Measurements from ENCODE around the gene DICER1. TPM values are rescaled to one million over a fixed set of nuclear protein-coding genes. Genes with fewer than 3 reads are reported as not detected.

DICER1 gene, protein sequence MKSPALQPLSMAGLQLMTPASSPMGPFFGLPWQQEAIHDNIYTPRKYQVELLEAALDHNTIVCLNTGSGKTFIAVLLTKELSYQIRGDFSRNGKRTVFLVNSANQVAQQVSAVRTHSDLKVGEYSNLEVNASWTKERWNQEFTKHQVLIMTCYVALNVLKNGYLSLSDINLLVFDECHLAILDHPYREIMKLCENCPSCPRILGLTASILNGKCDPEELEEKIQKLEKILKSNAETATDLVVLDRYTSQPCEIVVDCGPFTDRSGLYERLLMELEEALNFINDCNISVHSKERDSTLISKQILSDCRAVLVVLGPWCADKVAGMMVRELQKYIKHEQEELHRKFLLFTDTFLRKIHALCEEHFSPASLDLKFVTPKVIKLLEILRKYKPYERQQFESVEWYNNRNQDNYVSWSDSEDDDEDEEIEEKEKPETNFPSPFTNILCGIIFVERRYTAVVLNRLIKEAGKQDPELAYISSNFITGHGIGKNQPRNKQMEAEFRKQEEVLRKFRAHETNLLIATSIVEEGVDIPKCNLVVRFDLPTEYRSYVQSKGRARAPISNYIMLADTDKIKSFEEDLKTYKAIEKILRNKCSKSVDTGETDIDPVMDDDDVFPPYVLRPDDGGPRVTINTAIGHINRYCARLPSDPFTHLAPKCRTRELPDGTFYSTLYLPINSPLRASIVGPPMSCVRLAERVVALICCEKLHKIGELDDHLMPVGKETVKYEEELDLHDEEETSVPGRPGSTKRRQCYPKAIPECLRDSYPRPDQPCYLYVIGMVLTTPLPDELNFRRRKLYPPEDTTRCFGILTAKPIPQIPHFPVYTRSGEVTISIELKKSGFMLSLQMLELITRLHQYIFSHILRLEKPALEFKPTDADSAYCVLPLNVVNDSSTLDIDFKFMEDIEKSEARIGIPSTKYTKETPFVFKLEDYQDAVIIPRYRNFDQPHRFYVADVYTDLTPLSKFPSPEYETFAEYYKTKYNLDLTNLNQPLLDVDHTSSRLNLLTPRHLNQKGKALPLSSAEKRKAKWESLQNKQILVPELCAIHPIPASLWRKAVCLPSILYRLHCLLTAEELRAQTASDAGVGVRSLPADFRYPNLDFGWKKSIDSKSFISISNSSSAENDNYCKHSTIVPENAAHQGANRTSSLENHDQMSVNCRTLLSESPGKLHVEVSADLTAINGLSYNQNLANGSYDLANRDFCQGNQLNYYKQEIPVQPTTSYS (N-terminal part only)
- 20.2 and 38.2 TPM in 2 replicates for total RNA-seq

DNA sequence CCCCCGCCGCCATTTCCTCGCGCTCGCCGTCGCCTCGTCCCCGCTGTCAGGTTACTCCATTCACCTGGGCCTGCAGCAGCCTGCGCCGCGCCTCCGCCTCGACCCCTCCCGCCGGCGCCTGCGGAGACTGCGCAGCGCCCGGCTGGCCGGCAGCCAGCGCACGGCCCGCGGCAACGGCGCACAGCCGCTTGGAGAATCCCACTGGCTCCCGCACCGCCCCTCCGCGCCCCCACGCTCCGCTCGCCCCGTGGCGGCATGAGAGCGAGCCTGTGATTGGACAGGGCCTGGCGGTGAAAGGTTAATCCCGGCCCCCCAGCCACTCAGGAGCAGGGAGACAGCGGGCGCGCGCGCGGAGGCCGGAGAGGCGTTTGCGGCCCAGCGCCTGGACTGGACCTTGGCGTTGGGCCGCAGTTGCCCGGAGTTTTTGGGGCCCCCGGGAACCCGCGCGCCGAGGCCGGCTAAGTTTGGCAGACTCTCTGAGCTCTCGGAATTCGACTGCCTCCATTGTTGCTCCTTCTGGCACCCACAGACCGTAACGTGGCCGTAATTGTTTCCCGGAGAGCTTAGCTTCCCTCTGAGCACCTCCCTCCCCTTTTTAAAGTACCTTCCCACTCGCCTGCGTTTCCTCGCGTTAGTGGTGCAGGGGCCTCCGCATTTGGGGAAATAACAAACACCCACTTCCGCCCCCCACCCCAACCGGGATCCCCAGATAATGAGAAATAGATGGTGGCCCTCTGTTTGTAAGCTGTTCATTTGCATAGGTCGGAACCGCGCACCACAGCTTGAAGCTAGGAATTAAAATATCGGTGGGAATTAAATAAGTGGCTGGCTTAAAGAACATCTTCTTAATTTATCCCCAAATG, at the start of gene DICER1:
Gene DICER1, minus strand, starts transcription at position 203 of the 863 bp plus-strand sequence. CDS start 24,071 bp downstream, outside the sequence.

Other genes with a start within 250 kb of the DICER1 start
- 2.5 and 3.8 TPM in 2 replicates for gene CLMN, start 162.4 kb upstream of the DICER1 start, total RNA-seq